Measurements from ENCODE around the gene MAML2.

The MAML2 gene

DNA sequence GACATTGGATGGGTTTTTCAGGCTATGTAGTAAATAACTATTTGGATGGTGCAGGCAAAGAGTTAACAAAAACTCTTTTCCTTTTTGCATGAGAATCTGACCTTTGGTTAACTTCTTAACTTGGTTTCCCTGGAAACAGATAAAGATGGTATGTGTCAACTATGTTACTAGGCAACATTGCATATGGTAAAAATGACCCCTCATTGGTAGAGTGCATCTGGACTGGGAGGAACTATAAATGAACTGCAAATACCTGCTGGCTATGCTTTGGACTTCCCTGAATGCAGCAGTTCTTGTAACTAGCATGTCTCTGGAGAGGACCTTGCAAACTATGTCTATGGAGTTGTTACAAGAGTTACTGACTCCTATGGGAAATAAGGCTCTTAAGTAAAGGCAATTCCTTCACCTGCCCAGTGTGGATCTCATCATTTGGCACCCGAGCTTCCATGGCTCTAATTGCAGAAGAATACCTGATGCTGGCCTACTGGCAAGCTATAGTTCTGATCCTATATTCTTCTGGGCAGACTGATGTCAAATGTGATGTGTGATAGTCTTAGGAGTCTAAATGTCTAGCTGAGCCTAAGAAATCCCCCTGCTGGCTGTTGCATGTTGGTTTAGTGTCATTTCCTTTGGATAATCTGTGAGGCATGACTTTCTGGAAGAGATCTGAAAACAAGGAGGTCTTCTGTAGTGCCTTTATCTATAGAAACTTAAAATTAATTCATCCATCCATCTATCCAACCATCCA, 292.4 kb downstream of the MAML2 start:
- H3K27me3 ChIP-seq (ENCODE audit: insufficient read depth, low read length), result no peaks in the 10 kb centered on the region
- H2AFZ ChIP-seq (ENCODE audit: low read depth, low read length), result no peak overlapping the region
- H3K4me1 ChIP-seq (ENCODE audit: insufficient read depth, low read length), result peaks cover 67% of the 10 kb centered on the region
- no peak overlapping the region for H3K4me3 ChIP-seq (ENCODE audit: low read length)
- no peaks in the 10 kb centered on the region for H3K36me3 ChIP-seq (ENCODE audit: insufficient read depth, low read length)
- H3K9me3 ChIP-seq (ENCODE audit: low read length), result no peaks in the 10 kb centered on the region

DNA sequence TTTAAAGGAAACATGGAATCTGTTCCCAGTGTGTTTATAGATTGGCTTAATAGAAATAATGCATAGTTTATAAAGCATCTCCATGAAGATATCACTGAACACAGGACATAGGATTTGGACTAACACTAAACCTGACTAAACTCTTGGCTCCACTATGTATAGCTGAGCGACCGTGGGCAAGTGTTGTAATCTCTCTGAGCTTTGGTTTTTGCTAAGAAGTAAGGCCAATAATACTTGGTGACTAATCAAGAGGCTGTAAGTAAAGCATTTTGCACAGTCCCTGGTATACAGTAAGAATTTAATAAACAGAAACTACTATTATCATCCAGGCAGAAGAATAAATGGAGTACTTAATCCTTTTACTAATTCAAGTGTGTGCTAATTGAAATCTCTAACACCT, 293.6 kb downstream of the MAML2 start:
- Histone ChIP-seq H3K27me3 (ENCODE audit: insufficient read depth, low read length) (no peaks in the 10 kb centered on the region), H3K36me3 (ENCODE audit: insufficient read depth, low read length) (no peaks in the 10 kb centered on the region), H3K4me3 (ENCODE audit: low read length) (no peak overlapping the region), H3K4me1 (ENCODE audit: insufficient read depth, low read length) (peaks cover 56% of the 10 kb centered on the region), H3K9me3 (ENCODE audit: low read length) (no peaks in the 10 kb centered on the region), H2AFZ (ENCODE audit: low read depth, low read length) (no peak overlapping the region)

DNA sequence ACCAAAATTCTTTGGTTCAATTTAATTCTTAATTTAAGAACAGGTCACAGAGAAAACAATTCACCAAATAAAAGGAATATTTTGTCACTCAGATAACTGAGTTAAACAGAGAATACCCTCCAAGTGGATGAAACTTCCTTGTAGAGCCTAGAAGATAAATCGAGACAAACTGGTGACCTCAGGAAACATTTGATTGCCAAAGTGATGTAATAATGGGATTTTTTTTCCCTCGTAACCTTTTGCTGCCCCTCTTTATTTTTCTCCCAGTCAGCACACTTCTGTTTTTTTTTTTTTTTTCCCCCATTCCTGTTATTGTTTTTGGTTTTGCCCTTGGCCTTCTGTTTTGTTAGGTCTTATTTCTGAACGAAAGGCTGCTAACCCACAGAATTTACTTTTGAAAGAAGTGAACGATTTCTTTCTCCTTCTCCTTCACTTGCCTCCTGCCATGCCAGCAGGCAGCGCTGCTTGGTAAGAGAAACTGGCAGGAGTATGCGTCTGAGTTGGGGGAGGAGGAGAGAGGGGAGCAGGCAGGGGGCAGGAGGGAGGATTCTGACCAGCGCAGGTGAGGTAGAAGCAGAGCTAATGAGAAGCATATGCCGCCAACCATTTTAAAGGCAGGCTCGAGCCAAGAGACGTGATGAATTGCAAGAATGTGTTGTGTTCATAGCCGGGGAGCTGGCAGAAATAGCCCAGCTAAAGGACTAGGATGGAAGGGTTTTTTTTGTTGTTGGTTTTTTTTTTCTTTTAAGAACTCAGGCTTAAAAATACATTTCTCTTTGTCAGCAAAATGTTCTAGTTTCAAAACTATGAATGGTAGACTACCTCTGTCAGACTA, 297.2 kb downstream of the MAML2 start:
- no peaks in the 10 kb centered on the region for H3K9me3 ChIP-seq (ENCODE audit: low read length)
- H3K36me3 ChIP-seq (ENCODE audit: insufficient read depth, low read length), result no peaks in the 10 kb centered on the region
- H3K4me3 ChIP-seq (ENCODE audit: low read length), result no peak overlapping the region
- no peak overlapping the region for H2AFZ ChIP-seq (ENCODE audit: low read depth, low read length)
- no peaks in the 10 kb centered on the region for H3K27me3 ChIP-seq (ENCODE audit: insufficient read depth, low read length)
- peaks cover 27% of the 10 kb centered on the region for H3K4me1 ChIP-seq (ENCODE audit: insufficient read depth, low read length)

DNA sequence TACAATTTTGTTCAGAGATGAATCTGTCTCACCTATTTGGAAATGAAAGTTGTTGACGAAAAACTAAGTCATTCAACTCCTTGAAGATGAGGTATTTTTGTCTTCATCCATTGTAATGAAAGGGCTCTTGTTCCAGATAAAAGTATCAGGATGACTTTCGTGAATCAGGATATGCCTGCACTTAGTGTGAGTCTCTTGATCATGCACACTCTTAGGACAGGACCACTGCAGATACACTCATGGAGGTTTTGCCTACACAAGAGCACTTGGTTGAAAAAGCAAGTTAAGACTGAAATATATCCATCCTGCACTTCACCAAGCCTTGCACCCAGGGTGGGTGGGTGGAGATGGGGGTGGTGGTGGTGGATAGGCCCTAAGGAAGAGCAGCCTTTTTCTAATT, 298.2 kb downstream of the MAML2 start:
- H3K4me1 ChIP-seq (ENCODE audit: insufficient read depth, low read length), result peaks cover 16% of the 10 kb centered on the region
- H2AFZ ChIP-seq (ENCODE audit: low read depth, low read length), result no peak overlapping the region
- H3K27me3 ChIP-seq (ENCODE audit: insufficient read depth, low read length), result no peaks in the 10 kb centered on the region

DNA sequence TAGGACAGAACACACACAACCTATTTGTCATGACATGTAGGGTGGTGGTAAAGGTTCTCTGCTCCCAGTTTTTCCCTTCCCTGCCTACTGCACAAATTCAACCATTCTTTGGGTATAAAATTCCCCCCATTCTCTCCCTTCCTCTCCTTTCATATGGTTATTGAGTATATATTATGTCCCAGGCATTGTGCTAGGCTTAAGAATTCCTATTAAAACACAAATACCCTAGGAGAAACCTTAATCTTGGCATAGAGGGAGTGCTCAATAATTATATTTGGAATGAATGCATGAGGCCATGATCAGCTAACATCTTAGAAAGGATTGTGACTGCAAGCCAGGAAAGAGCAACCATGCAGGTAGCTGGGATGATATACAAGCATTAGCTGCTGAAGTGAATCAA, 298.7 kb downstream of the MAML2 start:
- H3K9me3 ChIP-seq (ENCODE audit: low read length), result no peaks in the 10 kb centered on the region
- H2AFZ ChIP-seq (ENCODE audit: low read depth, low read length), result no peak overlapping the region
- H3K27me3 ChIP-seq (ENCODE audit: insufficient read depth, low read length), result no peaks in the 10 kb centered on the region
- H3K4me1 ChIP-seq (ENCODE audit: insufficient read depth, low read length), result peaks cover 12% of the 10 kb centered on the region
- H3K36me3 ChIP-seq (ENCODE audit: insufficient read depth, low read length), result no peaks in the 10 kb centered on the region
- no peak overlapping the region for H3K4me3 ChIP-seq (ENCODE audit: low read length)

More for the DNA sequence above, 298.2 kb downstream of the MAML2 start:
- Histone ChIP-seq H3K36me3 (ENCODE audit: insufficient read depth, low read length) (no peaks in the 10 kb centered on the region), H3K4me3 (ENCODE audit: low read length) (no peak overlapping the region), H3K9me3 (ENCODE audit: low read length) (no peaks in the 10 kb centered on the region)

DNA sequence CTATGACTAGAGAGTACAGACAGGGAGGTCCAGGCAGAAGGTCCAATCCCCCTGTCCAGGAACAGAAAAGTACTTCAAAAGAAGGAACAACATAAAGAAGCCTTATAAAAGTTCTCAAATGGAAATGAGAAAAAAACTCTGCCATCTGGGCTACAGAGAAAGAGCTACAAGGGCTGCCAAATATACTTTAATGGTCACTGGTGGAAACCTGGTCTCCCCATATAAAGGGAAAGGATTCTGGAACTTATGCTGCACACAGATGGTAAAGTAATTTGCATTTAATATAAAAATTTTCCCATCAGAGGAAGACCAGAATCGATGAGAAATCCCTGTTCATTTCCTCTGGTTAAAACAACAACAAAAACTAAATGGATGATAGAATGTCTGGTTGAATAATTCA, 299.7 kb downstream of the MAML2 start:
- Histone ChIP-seq H3K9me3 (ENCODE audit: low read length) (no peaks in the 10 kb centered on the region), H3K4me3 (ENCODE audit: low read length) (no peak overlapping the region), H3K27me3 (ENCODE audit: insufficient read depth, low read length) (no peaks in the 10 kb centered on the region), H3K36me3 (ENCODE audit: insufficient read depth, low read length) (no peaks in the 10 kb centered on the region), H2AFZ (ENCODE audit: low read depth, low read length) (no peak overlapping the region), H3K4me1 (ENCODE audit: insufficient read depth, low read length) (peaks cover 7% of the 10 kb centered on the region)

DNA sequence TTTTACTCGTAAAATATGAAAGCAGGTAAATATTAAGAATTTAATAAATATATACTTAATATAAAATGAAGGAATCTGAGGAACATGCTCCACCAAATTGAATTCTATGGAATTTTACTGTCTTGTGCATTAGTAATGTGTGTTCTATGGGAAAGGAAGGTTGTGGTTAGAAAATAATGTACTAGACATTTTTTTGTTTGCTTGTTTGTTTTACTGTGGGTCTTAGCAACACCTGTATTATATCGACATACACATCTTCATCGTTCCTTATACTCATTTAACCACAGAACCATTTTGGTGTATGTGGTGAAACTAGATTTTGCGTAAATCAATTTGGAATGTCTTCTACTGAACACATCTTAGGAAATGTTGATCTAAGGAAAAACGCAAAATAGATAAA, 304.9 kb downstream of the MAML2 start:
- Histone ChIP-seq H3K4me3 (ENCODE audit: low read length) (no peak overlapping the region), H3K36me3 (ENCODE audit: insufficient read depth, low read length) (no peaks in the 10 kb centered on the region), H3K9me3 (ENCODE audit: low read length) (no peaks in the 10 kb centered on the region), H3K4me1 (ENCODE audit: insufficient read depth, low read length) (peaks cover 18% of the 10 kb centered on the region), H2AFZ (ENCODE audit: low read depth, low read length) (no peak overlapping the region), H3K27me3 (ENCODE audit: insufficient read depth, low read length) (no peaks in the 10 kb centered on the region)

DNA sequence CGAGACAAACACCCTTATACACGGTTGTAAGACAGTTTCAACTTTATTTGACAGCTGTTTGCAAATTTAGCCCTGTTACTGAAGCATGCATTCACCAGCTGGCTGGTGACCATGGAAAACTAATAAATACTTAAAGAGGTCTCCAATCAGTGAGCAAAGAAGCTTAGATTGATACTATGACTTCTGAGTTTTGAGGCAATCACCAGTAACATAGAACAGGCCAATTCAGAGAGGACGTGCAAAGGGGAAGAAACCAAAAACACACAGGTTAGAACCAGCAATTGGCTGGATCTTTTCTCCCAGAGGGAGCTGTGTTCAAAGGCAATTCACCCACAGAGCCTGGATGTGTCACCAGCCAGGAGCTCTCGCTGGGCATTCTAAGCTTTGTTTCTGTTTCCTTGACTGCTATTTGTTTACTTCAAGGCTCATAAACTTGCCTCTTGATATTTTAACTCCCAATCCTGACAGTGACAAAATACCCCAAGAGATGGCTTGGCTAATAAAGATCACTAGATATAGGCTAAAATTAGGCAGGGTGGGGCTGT, 305.5 kb downstream of the MAML2 start:
- H3K4me3 ChIP-seq (ENCODE audit: low read length), result no peak overlapping the region
- H3K4me1 ChIP-seq (ENCODE audit: insufficient read depth, low read length), result peaks cover 18% of the 10 kb centered on the region
- H3K36me3 ChIP-seq (ENCODE audit: insufficient read depth, low read length), result no peaks in the 10 kb centered on the region

DNA sequence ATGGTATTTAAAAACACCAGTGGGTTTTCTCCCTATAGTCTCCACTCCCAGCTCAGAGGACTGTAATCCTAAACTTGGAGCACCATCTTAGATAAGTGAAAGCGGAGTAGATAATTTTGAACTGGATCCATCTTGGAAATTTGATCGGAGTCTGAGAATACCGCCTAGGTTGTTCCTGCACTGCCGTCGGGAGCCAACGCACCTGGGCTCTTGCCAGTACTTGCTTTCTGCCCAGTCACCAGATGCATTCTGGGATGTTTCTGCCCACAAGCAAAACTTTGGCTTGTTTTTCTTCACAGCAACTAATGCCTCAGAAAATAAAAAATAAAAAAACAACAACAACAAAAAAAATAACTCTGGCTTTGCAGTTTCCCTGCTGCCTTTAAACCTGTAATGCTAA, 306.1 kb downstream of the MAML2 start:
- Histone ChIP-seq H2AFZ (ENCODE audit: low read depth, low read length) (no peak overlapping the region), H3K4me1 (ENCODE audit: insufficient read depth, low read length) (peaks cover 18% of the 10 kb centered on the region)

More for the DNA sequence above, 305.5 kb downstream of the MAML2 start:
- Histone ChIP-seq H2AFZ (ENCODE audit: low read depth, low read length) (no peak overlapping the region), H3K9me3 (ENCODE audit: low read length) (no peaks in the 10 kb centered on the region), H3K27me3 (ENCODE audit: insufficient read depth, low read length) (no peaks in the 10 kb centered on the region)

DNA sequence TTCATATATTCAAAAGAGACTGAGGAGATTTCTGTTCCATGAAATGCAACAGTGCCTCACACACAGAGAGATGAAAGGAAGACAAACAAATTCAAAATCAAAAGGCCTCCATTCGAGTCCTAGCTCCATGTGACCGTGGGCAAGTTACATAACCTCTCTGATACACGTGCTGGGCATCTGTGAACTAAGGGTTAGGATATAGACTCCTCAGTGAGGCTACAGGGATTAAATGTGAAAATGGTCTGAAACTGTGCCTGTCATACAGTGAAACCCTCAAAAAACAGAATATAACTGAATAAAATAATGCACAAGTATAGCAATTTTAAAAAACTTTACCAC, 307.3 kb downstream of the MAML2 start:
- Histone ChIP-seq H3K27me3 (ENCODE audit: insufficient read depth, low read length) (no peaks in the 10 kb centered on the region), H2AFZ (ENCODE audit: low read depth, low read length) (no peak overlapping the region), H3K36me3 (ENCODE audit: insufficient read depth, low read length) (no peaks in the 10 kb centered on the region), H3K9me3 (ENCODE audit: low read length) (no peaks in the 10 kb centered on the region), H3K4me3 (ENCODE audit: low read length) (no peak overlapping the region), H3K4me1 (ENCODE audit: insufficient read depth, low read length) (peaks cover 18% of the 10 kb centered on the region)

More for the DNA sequence above, 306.1 kb downstream of the MAML2 start:
- H3K4me3 ChIP-seq (ENCODE audit: low read length), result no peak overlapping the region
- no peaks in the 10 kb centered on the region for H3K27me3 ChIP-seq (ENCODE audit: insufficient read depth, low read length)
- no peaks in the 10 kb centered on the region for H3K9me3 ChIP-seq (ENCODE audit: low read length)
- H3K36me3 ChIP-seq (ENCODE audit: insufficient read depth, low read length), result no peaks in the 10 kb centered on the region

DNA sequence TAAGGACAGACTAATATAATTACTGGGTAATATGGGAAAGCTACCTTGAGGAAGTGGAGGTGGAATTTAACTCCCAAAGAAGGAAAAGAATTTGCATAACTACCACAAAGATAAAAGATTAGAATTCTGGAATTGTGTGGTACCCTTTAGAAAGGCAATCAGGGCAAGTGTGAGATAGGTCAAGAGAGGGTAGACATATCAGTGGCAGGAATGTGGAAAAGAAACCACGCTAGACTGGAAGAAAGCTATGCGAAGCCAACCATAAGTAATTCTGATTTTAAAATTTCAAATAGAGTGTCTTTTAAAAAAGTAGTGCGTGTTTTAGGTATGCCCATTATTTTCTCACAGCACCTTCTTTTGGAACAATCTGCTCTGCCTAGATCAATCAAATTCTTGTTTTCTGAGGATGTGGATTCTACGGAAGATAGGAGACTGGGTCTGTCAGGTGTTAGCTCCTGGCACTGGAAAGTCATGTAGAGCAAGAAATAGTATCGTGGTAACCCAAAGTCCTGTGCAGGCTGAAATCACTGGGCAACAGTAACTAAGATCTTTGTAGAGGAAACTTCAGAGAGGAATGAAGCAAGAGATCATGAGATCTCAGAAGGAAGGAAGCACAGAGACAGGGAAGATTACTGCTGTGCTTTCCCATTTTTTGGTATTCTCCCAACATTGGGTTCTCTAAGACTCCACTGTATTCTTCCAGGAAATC, 307.8 kb downstream of the MAML2 start:
- H2AFZ ChIP-seq (ENCODE audit: low read depth, low read length), result no peak overlapping the region
- H3K9me3 ChIP-seq (ENCODE audit: low read length), result no peaks in the 10 kb centered on the region
- no peaks in the 10 kb centered on the region for H3K36me3 ChIP-seq (ENCODE audit: insufficient read depth, low read length)
- H3K4me3 ChIP-seq (ENCODE audit: low read length), result no peak overlapping the region
- H3K27me3 ChIP-seq (ENCODE audit: insufficient read depth, low read length), result no peaks in the 10 kb centered on the region
- peaks cover 18% of the 10 kb centered on the region for H3K4me1 ChIP-seq (ENCODE audit: insufficient read depth, low read length)

DNA sequence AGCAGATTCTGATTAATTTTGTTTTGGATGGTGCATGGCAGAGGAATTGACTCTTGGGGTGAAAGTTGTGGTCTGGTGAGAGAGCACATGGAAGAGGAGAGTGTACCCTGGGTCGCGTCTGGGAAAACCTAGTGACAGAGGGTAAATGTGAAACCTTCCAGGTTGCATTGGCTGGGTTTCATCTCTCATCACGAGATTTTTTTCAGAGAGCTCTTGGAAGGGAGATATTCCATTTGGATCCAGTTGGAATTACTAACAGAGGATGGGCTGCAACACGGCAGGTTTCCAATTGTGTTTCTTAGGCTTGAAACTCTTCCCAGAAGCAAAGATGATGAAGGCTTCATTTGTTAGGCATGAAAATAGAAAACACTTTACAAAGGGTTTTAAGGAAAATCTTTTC, 309.4 kb downstream of the MAML2 start:
- H3K36me3 ChIP-seq (ENCODE audit: insufficient read depth, low read length), result no peaks in the 10 kb centered on the region
- H3K27me3 ChIP-seq (ENCODE audit: insufficient read depth, low read length), result no peaks in the 10 kb centered on the region
- no peaks in the 10 kb centered on the region for H3K9me3 ChIP-seq (ENCODE audit: low read length)
- H3K4me3 ChIP-seq (ENCODE audit: low read length), result no peak overlapping the region
- peaks cover 18% of the 10 kb centered on the region for H3K4me1 ChIP-seq (ENCODE audit: insufficient read depth, low read length)
- H2AFZ ChIP-seq (ENCODE audit: low read depth, low read length), result no peak overlapping the region

DNA sequence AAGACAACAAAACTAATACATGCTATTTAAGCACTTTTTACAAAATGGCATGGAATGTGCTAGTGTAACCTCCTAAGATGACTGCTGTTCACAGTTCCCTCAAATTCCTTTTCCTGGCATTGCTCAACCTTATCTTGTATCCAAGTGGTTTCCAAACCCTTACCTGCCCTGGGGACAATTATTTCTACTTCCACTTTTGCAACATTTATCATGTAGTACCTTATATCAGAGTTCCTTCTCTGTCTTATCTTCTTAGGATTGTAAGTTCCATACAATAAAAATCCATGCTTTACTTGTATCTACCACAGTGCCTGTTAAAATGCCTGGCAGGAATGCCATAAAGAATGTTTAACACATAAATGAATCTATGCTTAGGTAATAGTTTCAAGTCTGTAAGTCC, 309.9 kb downstream of the MAML2 start:
- no peak overlapping the region for H3K4me3 ChIP-seq (ENCODE audit: low read length)
- H3K9me3 ChIP-seq (ENCODE audit: low read length), result no peaks in the 10 kb centered on the region
- peaks cover 18% of the 10 kb centered on the region for H3K4me1 ChIP-seq (ENCODE audit: insufficient read depth, low read length)
- H2AFZ ChIP-seq (ENCODE audit: low read depth, low read length), result no peak overlapping the region
- no peaks in the 10 kb centered on the region for H3K36me3 ChIP-seq (ENCODE audit: insufficient read depth, low read length)
- no peaks in the 10 kb centered on the region for H3K27me3 ChIP-seq (ENCODE audit: insufficient read depth, low read length)

All from neuron (in vitro differentiated cells).